Testis (tissue), 2 donors: ENCODE data around the gene MAGEA2B.
"Not testable (repeated sequence)": the region's sequence is repeated elsewhere in the genome, so short reads cannot be mapped to it uniquely, and the experiment has no call there.

Source experiments
- POLR2A ChIP-seq: fragments of 450-650 bp; IDR thresholded peaks from one replicate; pipeline ENCODE4 v1.6.1; 2017; ENCODE audit warnings: antibody characterized with exemption, mild to moderate bottlenecking, moderate library complexity
- TF ChIP-seq, protein P1 (sequence below), 3 experiments: fragments of 450-650 bp in 2 of 3; fragments of 200-600 bp in 1 of 3; sonication (generic) in 1 of 3; IDR thresholded peaks; one replicate each; pipeline ENCODE4 v1.5.1; 2016 to 2019; ENCODE audit warnings: antibody characterized with exemption in 3 of 3, mild to moderate bottlenecking in 2 of 3, moderate library complexity in 1 of 3

DNA sequence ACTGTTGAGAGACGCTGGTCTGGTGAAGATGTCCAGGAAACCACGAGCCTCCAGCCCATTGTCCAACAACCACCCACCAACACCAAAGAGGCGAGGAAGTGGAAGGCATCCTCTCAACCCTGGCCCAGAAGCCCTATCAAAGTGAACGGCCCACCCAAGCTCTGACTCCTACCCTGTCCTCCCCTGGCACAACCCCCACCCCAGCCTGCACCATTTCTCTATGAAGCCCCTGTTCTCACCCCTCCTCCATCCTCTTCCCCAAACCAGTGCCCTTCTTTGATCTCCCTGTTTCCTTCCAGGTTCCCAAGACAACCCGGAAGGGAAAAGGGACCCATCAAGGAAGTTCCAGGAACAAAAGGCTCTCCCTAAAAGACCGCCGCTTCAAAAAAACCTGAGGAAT, 45.1 kb downstream of the MAGEA2B start:
- TF ChIP-seq, protein P1, sequence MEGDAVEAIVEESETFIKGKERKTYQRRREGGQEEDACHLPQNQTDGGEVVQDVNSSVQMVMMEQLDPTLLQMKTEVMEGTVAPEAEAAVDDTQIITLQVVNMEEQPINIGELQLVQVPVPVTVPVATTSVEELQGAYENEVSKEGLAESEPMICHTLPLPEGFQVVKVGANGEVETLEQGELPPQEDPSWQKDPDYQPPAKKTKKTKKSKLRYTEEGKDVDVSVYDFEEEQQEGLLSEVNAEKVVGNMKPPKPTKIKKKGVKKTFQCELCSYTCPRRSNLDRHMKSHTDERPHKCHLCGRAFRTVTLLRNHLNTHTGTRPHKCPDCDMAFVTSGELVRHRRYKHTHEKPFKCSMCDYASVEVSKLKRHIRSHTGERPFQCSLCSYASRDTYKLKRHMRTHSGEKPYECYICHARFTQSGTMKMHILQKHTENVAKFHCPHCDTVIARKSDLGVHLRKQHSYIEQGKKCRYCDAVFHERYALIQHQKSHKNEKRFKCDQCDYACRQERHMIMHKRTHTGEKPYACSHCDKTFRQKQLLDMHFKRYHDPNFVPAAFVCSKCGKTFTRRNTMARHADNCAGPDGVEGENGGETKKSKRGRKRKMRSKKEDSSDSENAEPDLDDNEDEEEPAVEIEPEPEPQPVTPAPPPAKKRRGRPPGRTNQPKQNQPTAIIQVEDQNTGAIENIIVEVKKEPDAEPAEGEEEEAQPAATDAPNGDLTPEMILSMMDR (IDR thresholded peaks at IDR 0.05): not testable (repeated sequence)
- not testable (repeated sequence) for TF ChIP-seq POLR2A
